Erythroblast (primary cell): Measurements from ENCODE around the gene CCDC201.

Experiments
- GATA1 ChIP-seq: IDR thresholded peaks from 2 replicates; pipeline ENCODE4 v1.6.1; 2011; ENCODE audit warnings: low read depth, mild to moderate bottlenecking, control low read depth, low read length, moderate library complexity
- POLR2A ChIP-seq: IDR thresholded peaks from 2 replicates; pipeline ENCODE4 v1.6.1; 2011; ENCODE audit warnings: mild to moderate bottlenecking, low read length

DNA sequence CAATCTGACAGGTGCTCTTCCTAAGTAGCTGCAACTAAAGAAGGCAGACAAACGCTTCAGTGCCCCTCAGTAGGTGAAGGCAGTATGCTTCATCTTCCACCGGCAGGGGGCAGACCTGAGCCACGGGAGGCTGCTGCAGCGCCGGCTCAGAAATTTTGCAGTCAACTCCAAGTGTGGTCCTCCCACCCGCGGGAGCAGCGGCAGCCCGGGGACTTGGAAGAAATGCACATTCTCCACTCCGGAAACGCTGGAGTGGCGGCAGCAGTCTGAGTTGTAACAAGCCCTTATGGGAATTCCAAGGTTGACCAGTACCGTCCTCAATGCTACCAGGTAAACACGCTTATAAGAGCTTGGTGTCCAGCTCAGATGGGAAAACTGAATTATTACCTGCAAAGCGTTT lies 44.8 kb upstream of the CCDC201 start:
- TF ChIP-seq POLR2A: no peak
- TF ChIP-seq GATA1: no peak
